ENCODE data around the gene PLA2G4A. TPM values are rescaled to one million over a fixed set of nuclear protein-coding genes. Genes with fewer than 3 reads are reported as not detected.

Gene PLA2G4A
- total RNA-seq, 1 experiment from 2014 or later: 17.4 TPM

GRCh38 chr1:186819563-186819962 is 9.2 kb upstream of the PLA2G4A start:
- in situ Hi-C loops (cut with HindIII; ENCODE audit: low pct_unique_long_range_greater_than_20kb, low sequenced_read_pairs): no loop called here
- DNase-seq (ENCODE audit: low read depth): no peak

GRCh38 chr1:186829686-186830587 is 1.2 kb downstream of the PLA2G4A start:
- DNase-seq (ENCODE audit: low read depth): no peak
- in situ Hi-C loops (cut with HindIII; ENCODE audit: low pct_unique_long_range_greater_than_20kb, low sequenced_read_pairs): no loop called here

- in situ Hi-C loops (cut with HindIII; ENCODE audit: low pct_unique_long_range_greater_than_20kb, low sequenced_read_pairs): no loop called here
- no peak for DNase-seq (ENCODE audit: low read depth)
Observed at GRCh38 chr1:186831168-186831567, 2.4 kb downstream of the PLA2G4A start.

GRCh38 chr1:186834399-186834958 is 5.7 kb downstream of the PLA2G4A start:
- in situ Hi-C loops (cut with HindIII; ENCODE audit: low pct_unique_long_range_greater_than_20kb, low sequenced_read_pairs): no loop called here
- DNase-seq (ENCODE audit: low read depth): no peak

- in situ Hi-C loops (cut with HindIII; ENCODE audit: low pct_unique_long_range_greater_than_20kb, low sequenced_read_pairs): no loop called here
- no peak for DNase-seq (ENCODE audit: low read depth)
Observed at GRCh38 chr1:186835448-186835847, 6.7 kb downstream of the PLA2G4A start.

- in situ Hi-C loops (cut with HindIII; ENCODE audit: low pct_unique_long_range_greater_than_20kb, low sequenced_read_pairs): no loop called here
- DNase-seq (ENCODE audit: low read depth): no peak
Observed at GRCh38 chr1:186837806-186838205, 9.1 kb downstream of the PLA2G4A start.

- in situ Hi-C loops (cut with HindIII; ENCODE audit: low pct_unique_long_range_greater_than_20kb, low sequenced_read_pairs): no loop called here
- DNase-seq (ENCODE audit: low read depth): no peak
Observed at GRCh38 chr1:186838380-186839040, 9.8 kb downstream of the PLA2G4A start.

GRCh38 chr1:186839041-186839400 is 10.3 kb downstream of the PLA2G4A start:
- in situ Hi-C loops (cut with HindIII; ENCODE audit: low pct_unique_long_range_greater_than_20kb, low sequenced_read_pairs): no loop called here
- DNase-seq (ENCODE audit: low read depth): no peak

- DNase-seq (ENCODE audit: low read depth): no peak
Observed at GRCh38 chr1:186841599-186841998, 12.8 kb downstream of the PLA2G4A start.

GRCh38 chr1:186842547-186842946 is 13.8 kb downstream of the PLA2G4A start:
- DNase-seq (ENCODE audit: low read depth): no peak
- in situ Hi-C loops (cut with HindIII; ENCODE audit: low pct_unique_long_range_greater_than_20kb, low sequenced_read_pairs): no loop called here

More at GRCh38 chr1:186841599-186841998, 12.8 kb downstream of the PLA2G4A start:
- in situ Hi-C loops (cut with HindIII; ENCODE audit: low pct_unique_long_range_greater_than_20kb, low sequenced_read_pairs): no loop called here

GRCh38 chr1:186843226-186843625 is 14.5 kb downstream of the PLA2G4A start:
- in situ Hi-C loops (cut with HindIII; ENCODE audit: low pct_unique_long_range_greater_than_20kb, low sequenced_read_pairs): no loop called here
- no peak for DNase-seq (ENCODE audit: low read depth)

GRCh38 chr1:186843931-186844330 is 15.2 kb downstream of the PLA2G4A start:
- in situ Hi-C loops (cut with HindIII; ENCODE audit: low pct_unique_long_range_greater_than_20kb, low sequenced_read_pairs): no loop called here
- DNase-seq (ENCODE audit: low read depth): no peak

- no peak for DNase-seq (ENCODE audit: low read depth)
- in situ Hi-C loops (cut with HindIII; ENCODE audit: low pct_unique_long_range_greater_than_20kb, low sequenced_read_pairs): no loop called here
Observed at GRCh38 chr1:186845576-186846210, 16.9 kb downstream of the PLA2G4A start.

- in situ Hi-C loops (cut with HindIII; ENCODE audit: low pct_unique_long_range_greater_than_20kb, low sequenced_read_pairs): no loop called here
- no peak for DNase-seq (ENCODE audit: low read depth)
Observed at GRCh38 chr1:186848509-186849130, 19.9 kb downstream of the PLA2G4A start.

GRCh38 chr1:186849271-186849671 is 20.5 kb downstream of the PLA2G4A start:
- in situ Hi-C loops (cut with HindIII; ENCODE audit: low pct_unique_long_range_greater_than_20kb, low sequenced_read_pairs): no loop called here
- DNase-seq (ENCODE audit: low read depth): no peak

- in situ Hi-C loops (cut with HindIII; ENCODE audit: low pct_unique_long_range_greater_than_20kb, low sequenced_read_pairs): no loop called here
- no peak for DNase-seq (ENCODE audit: low read depth)
Observed at GRCh38 chr1:186849826-186850225, 21.1 kb downstream of the PLA2G4A start.

- DNase-seq (ENCODE audit: low read depth): no peak
- in situ Hi-C loops (cut with HindIII; ENCODE audit: low pct_unique_long_range_greater_than_20kb, low sequenced_read_pairs): no loop called here
Observed at GRCh38 chr1:186854102-186854501, 25.4 kb downstream of the PLA2G4A start.

GRCh38 chr1:186858923-186859322 is 30.2 kb downstream of the PLA2G4A start:
- in situ Hi-C loops (cut with HindIII; ENCODE audit: low pct_unique_long_range_greater_than_20kb, low sequenced_read_pairs): no loop called here
- DNase-seq (ENCODE audit: low read depth): no peak
